ENCODE measurements around the gene EXOC3L1. TPM values are rescaled to one million over a fixed set of nuclear protein-coding genes. Genes with fewer than 3 reads are reported as not detected.

The EXOC3L1 gene
- total RNA-seq, 1 experiment from 2014 or later: 1.1 TPM

GRCh38 chr16:67199011-67199807 is 9.3 kb upstream of the EXOC3L1 start, which contains the start of gene ELMO3:
Gene ELMO3, plus strand, starts transcription at chr16:67199131. Its CDS starts 196 bp downstream, at chr16:67199327.
- no peak for DNase-seq (ENCODE audit: low read depth)

- no peak for DNase-seq (ENCODE audit: low read depth)
These were observed 8.3 kb upstream of the EXOC3L1 start for GRCh38 chr16:67198238-67198734.

GRCh38 chr16:67197704-67198103 is 7.8 kb upstream of the EXOC3L1 start:
- no peak for DNase-seq (ENCODE audit: low read depth)

- DNase-seq (ENCODE audit: low read depth): no peak
These were observed 6.9 kb upstream of the EXOC3L1 start for GRCh38 chr16:67196881-67197280.

GRCh38 chr16:67195676-67196075 is 5.7 kb upstream of the EXOC3L1 start:
- no peak for DNase-seq (ENCODE audit: low read depth)

- no peak for DNase-seq (ENCODE audit: low read depth)
These were observed 4.3 kb upstream of the EXOC3L1 start for GRCh38 chr16:67194260-67194659.

GRCh38 chr16:67193536-67193935 is 3.6 kb upstream of the EXOC3L1 start:
- no peak for DNase-seq (ENCODE audit: low read depth)

GRCh38 chr16:67192781-67193361 is 2.9 kb upstream of the EXOC3L1 start:
- no peak for DNase-seq (ENCODE audit: low read depth)

- DNase-seq (ENCODE audit: low read depth): peak; percentile 82
These were observed 2.2 kb upstream of the EXOC3L1 start, which contains the start of gene E2F4 for GRCh38 chr16:67191995-67192681. Gene E2F4, plus strand, starts transcription at chr16:67192155. Its CDS starts 73 bp downstream, at chr16:67192228.

GRCh38 chr16:67191411-67191994 is 1.6 kb upstream of the EXOC3L1 start:
- DNase-seq (ENCODE audit: low read depth): no peak

GRCh38 chr16:67190448-67191399 is 788 bp upstream of the EXOC3L1 start:
- no peak for DNase-seq (ENCODE audit: low read depth)

- no peak for DNase-seq (ENCODE audit: low read depth)
These were observed 1.1 kb downstream of the EXOC3L1 start for GRCh38 chr16:67188798-67189197.

GRCh38 chr16:67188323-67188722 is 1.6 kb downstream of the EXOC3L1 start:
- no peak for DNase-seq (ENCODE audit: low read depth)

- no peak for DNase-seq (ENCODE audit: low read depth)
These were observed 2.6 kb downstream of the EXOC3L1 start for GRCh38 chr16:67187175-67187890.

GRCh38 chr16:67186550-67186950 is 3.4 kb downstream of the EXOC3L1 start:
- peak; percentile 79 for DNase-seq (ENCODE audit: low read depth)

GRCh38 chr16:67185651-67186134 is 4.2 kb downstream of the EXOC3L1 start:
- no peak for DNase-seq (ENCODE audit: low read depth)

- peak; percentile 88 for DNase-seq (ENCODE audit: low read depth)
These were observed 4.8 kb downstream of the EXOC3L1 start for GRCh38 chr16:67184995-67185650.

GRCh38 chr16:67184453-67184994 is 5.4 kb downstream of the EXOC3L1 start:
- no peak for DNase-seq (ENCODE audit: low read depth)

Data from HT1080 (cell line).